ENCODE measurements around the gene RAP1GAP. TPM values are rescaled to one million over a fixed set of nuclear protein-coding genes. Genes with fewer than 3 reads are reported as not detected.

Gene RAP1GAP
- polyA plus RNA-seq, 3 donors: 0.04 TPM; not detected in 2

GRCh38 chr1:21592086-21592865 is 76.9 kb downstream of the RAP1GAP start:
- H2AFZ ChIP-seq (ENCODE audit: insufficient read depth, low read depth, low read length, poor library complexity, severe bottlenecking): no peak overlapping the region
- TF ChIP-seq, protein P1, sequence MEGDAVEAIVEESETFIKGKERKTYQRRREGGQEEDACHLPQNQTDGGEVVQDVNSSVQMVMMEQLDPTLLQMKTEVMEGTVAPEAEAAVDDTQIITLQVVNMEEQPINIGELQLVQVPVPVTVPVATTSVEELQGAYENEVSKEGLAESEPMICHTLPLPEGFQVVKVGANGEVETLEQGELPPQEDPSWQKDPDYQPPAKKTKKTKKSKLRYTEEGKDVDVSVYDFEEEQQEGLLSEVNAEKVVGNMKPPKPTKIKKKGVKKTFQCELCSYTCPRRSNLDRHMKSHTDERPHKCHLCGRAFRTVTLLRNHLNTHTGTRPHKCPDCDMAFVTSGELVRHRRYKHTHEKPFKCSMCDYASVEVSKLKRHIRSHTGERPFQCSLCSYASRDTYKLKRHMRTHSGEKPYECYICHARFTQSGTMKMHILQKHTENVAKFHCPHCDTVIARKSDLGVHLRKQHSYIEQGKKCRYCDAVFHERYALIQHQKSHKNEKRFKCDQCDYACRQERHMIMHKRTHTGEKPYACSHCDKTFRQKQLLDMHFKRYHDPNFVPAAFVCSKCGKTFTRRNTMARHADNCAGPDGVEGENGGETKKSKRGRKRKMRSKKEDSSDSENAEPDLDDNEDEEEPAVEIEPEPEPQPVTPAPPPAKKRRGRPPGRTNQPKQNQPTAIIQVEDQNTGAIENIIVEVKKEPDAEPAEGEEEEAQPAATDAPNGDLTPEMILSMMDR (IDR thresholded peaks at IDR 0.05): no peak
- H4K20me1 ChIP-seq (ENCODE audit: insufficient read depth, low read length): no peaks in the 10 kb centered on the region
- no peak overlapping the region for H3K4me3 ChIP-seq (replicated peaks in 1 of 3; ENCODE audit: low read depth in 2 of 3, low read length in 3 of 3)
- H3K4me1 Mint-ChIP-seq: peaks cover 3% of the 10 kb centered on the region
- H3K9me3 ChIP-seq (replicated peaks in 1 of 2; ENCODE audit: control insufficient read depth in 1 of 2, insufficient read depth in 1 of 2, low read length in 2 of 2): no peaks in the 10 kb centered on the region
- no peaks in the 10 kb centered on the region for H3K4me1 ChIP-seq (ENCODE audit: control insufficient read depth in 1 of 2, insufficient read depth in 2 of 2, low read length in 2 of 2)
- no peak overlapping the region for H3K27ac Mint-ChIP-seq
- H3K9me3 Mint-ChIP-seq: no peaks in the 10 kb centered on the region
- no peak overlapping the region for H3K9ac ChIP-seq (ENCODE audit: insufficient read depth, low read length, poor library complexity, severe bottlenecking)
- intact Hi-C loops (cut with micrococcal nuclease): no loop called here
- H3K27ac ChIP-seq (ENCODE audit: low read depth in 1 of 2, low read length in 2 of 2): no peak overlapping the region
- WGBS (ENCODE audit: insufficient coverage): 86% methylated on average over 7 of the region's 12 CpGs
- no peak overlapping the region for H3K4me3 Mint-ChIP-seq
- H3K36me3 ChIP-seq (replicated peaks in 1 of 2; ENCODE audit: control insufficient read depth in 1 of 2, insufficient read depth in 2 of 2, low read length in 2 of 2): no peaks in the 10 kb centered on the region
- H3K27me3 ChIP-seq (ENCODE audit: control insufficient read depth in 2 of 2, insufficient read depth in 2 of 2, low read length in 2 of 2): peaks cover 0 to 2% of the 10 kb centered on the region in 2 donors
- no peak for DNase-seq
- H3K79me2 ChIP-seq (ENCODE audit: insufficient read depth, low read length): no peaks in the 10 kb centered on the region
- peaks cover 8 to 32% (median 20%) of the 10 kb centered on the region in 3 donors for H3K27me3 Mint-ChIP-seq (ENCODE audit: low read depth in 3 of 3)
- no peaks in the 10 kb centered on the region for H3K36me3 Mint-ChIP-seq
- no peak overlapping the region for H3K4me2 ChIP-seq (replicated peaks; ENCODE audit: extremely low read depth, low read length, poor library complexity, severe bottlenecking)

DNA sequence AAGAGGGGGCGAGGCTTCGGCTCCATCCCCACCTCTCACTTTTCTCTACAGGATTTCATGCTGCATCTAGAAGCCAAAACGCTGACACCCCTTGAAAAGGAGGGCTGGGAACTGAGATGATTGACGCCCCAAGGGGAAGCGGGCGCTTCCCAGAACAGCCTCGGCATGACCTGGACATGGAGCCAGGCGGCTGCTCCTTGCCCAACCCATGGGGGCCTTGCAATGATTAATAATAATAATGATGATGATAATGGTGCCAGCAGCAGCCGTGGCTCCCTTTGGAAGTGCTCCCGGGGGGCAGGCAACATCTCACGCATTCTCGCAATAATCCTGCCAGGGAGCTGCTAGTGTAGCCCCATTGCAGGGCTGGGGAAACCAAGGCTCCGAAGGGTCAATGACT is 78.2 kb downstream of the RAP1GAP start:
- Histone ChIP-seq H2AFZ (ENCODE audit: insufficient read depth, low read depth, low read length, poor library complexity, severe bottlenecking) (no peak overlapping the region), H3K79me2 (ENCODE audit: insufficient read depth, low read length) (no peaks in the 10 kb centered on the region), H3K27ac (ENCODE audit: low read depth in 1 of 2, low read length in 2 of 2) (no peak overlapping the region), H3K27me3 (ENCODE audit: control insufficient read depth in 2 of 2, insufficient read depth in 2 of 2, low read length in 2 of 2) (peaks cover 0 to 2% of the 10 kb centered on the region in 2 donors), H3K9ac (ENCODE audit: insufficient read depth, low read length, poor library complexity, severe bottlenecking) (no peak overlapping the region), H3K9me3 (replicated peaks in 1 of 2; ENCODE audit: control insufficient read depth in 1 of 2, insufficient read depth in 1 of 2, low read length in 2 of 2) (no peaks in the 10 kb centered on the region), H3K4me3 (replicated peaks in 1 of 3; ENCODE audit: low read depth in 2 of 3, low read length in 3 of 3) (no peak overlapping the region), H3K4me2 (replicated peaks; ENCODE audit: extremely low read depth, low read length, poor library complexity, severe bottlenecking) (no peak overlapping the region), H3K4me1 (ENCODE audit: control insufficient read depth in 1 of 2, insufficient read depth in 2 of 2, low read length in 2 of 2) (no peaks in the 10 kb centered on the region), H3K36me3 (replicated peaks in 1 of 2; ENCODE audit: control insufficient read depth in 1 of 2, insufficient read depth in 2 of 2, low read length in 2 of 2) (no peaks in the 10 kb centered on the region), H4K20me1 (ENCODE audit: insufficient read depth, low read length) (no peaks in the 10 kb centered on the region)
- Mint-ChIP-seq H3K9me3 (no peaks in the 10 kb centered on the region), H3K36me3 (no peaks in the 10 kb centered on the region), H3K4me1 (peaks cover 3% of the 10 kb centered on the region), H3K27me3 (ENCODE audit: low read depth in 3 of 3) (peaks cover 10 to 32% (median 20%) of the 10 kb centered on the region in 3 donors), H3K27ac (no peak overlapping the region), H3K4me3 (no peak overlapping the region)
- TF ChIP-seq, protein P1 (IDR thresholded peaks at IDR 0.05): no peak
- intact Hi-C loops (cut with micrococcal nuclease): no loop called here
- WGBS (ENCODE audit: insufficient coverage): 47% methylated on average over 9 of the region's 13 CpGs
- no peak for DNase-seq
